Adrenal gland (tissue), 12 donors: ENCODE results near the gene EFHC1. TPM values are rescaled to one million over a fixed set of nuclear protein-coding genes. Genes with fewer than 3 reads are reported as not detected.
A peak's percentile ranks its signal among the peaks of the same experiment; 100 is the strongest.

Experiments used
- DNase-seq, 7 donors: peaks; one replicate each; pipeline ENCODE4 v3.0.0-alpha.2; 2019 to 2020
- H3K27ac ChIP-seq, 5 donors: fragments of 200-600 bp; sonication (generic) in 4 of 5; 1 replicate in 3 of 5; 2 replicates in 2 of 5; pipeline versions ENCODE4 v1.5.1 to v1.8.0; 2016 to 2020; ENCODE audit warnings: mild to moderate bottlenecking in 1 of 5
- H3K27me3 ChIP-seq: fragments of 200-600 bp; 2 replicates; pipeline ENCODE4 v1.8.0; 2021
- H3K36me3 ChIP-seq, 2 donors: fragments of 200-600 bp; replicated peaks in 1 of 2; 1 replicate in 1 of 2; 2 replicates in 1 of 2; pipeline versions ENCODE4 v1.5.1 to v1.8.0; 2018 to 2022
- H3K4me1 ChIP-seq, 2 donors: fragments of 200-600 bp; replicated peaks in 1 of 2; 1 replicate in 1 of 2; 2 replicates in 1 of 2; pipeline versions ENCODE4 v1.5.1 to v1.8.0; 2018 to 2021
- H3K4me3 ChIP-seq, 4 donors: fragments of 200-600 bp; sonication (generic) in 3 of 4; one replicate each; pipeline ENCODE4 v1.5.1; 2016 to 2018
- H3K9me3 ChIP-seq, 3 donors: fragments of 200-600 bp; sonication (generic) in 1 of 3; replicated peaks in 1 of 3; 1 replicate in 2 of 3; 2 replicates in 1 of 3; pipeline versions ENCODE4 v1.5.1 to v1.8.0; 2016 to 2021
- POLR2A ChIP-seq, 2 donors: fragments of 450-650 bp; IDR thresholded peaks; one replicate each; pipeline ENCODE4 v1.6.1; 2017; ENCODE audit warnings: antibody characterized with exemption in 2 of 2, mild to moderate bottlenecking in 2 of 2, moderate library complexity in 1 of 2
- WGBS, 4 donors: extraction: QIAGEN DNeasy Blood & Tissue Kit in 2 of 4; methylation state at CpG; one replicate each; pipeline versions ENCODE4 v1.1.5 to v1.1.7; 2013 to 2017; 5-methylcytosine and 5-hydroxymethylcytosine counted together
- intact Hi-C, 2 donors: fragments of 100-400 bp; cut with DNase I; formaldehyde crosslinking; loops; one replicate each; pipeline versions ENCODE4 v1.14.1 to v1.15.0; 2022 to 2023
- polyA plus RNA-seq, 3 donors: library from polyadenylated mRNA; stranded (reverse); fragments of 200-250 nt in 2 of 3; fragments of 350-450 nt in 1 of 3; fragmentation: Illumina TruSeq in 1 of 3; extraction: RNeasy Lipid Tissue Mini Kit (QIAGEN cat#74804) in 1 of 3; gene quantifications; one replicate each; pipeline ENCODE4 v1.2.3, GENCODE V29; 2013 to 2014
- total RNA-seq, 9 donors: library from RNA; depleted of rRNA in 4 of 9; stranded (reverse); fragments of >200 nt in 4 of 9; fragments of 120-200 nt in 1 of 9; fragmentation: NEBNext Ultra II Directional in 1 of 9; extraction: Animal tissue kit (Norgen Biotek cat#: 25700) in 1 of 9; gene quantifications; one replicate each; pipeline versions ENCODE4 v1.1.0 to v1.2.4, GENCODE V29; 2013 to 2023
- TF ChIP-seq, protein P1 (sequence below), 6 experiments: fragments of 450-650 bp in 4 of 6; fragments of 200-600 bp in 2 of 6; sonication (generic) in 1 of 6; IDR thresholded peaks; 1 replicate in 5 of 6; 2 replicates in 1 of 6; pipeline versions ENCODE4 v1.5.1 to v1.8.0; 2016 to 2021; ENCODE audit warnings: antibody characterized with exemption in 6 of 6, mild to moderate bottlenecking in 2 of 6, moderate library complexity in 1 of 6
- donor health status: healthy with polysubstance abuse.
- donor health status: Bipolar disorder and iron deficiency.
- donor health status: DM: yes; HTN: yes; CAD: no.
- donor health status: DM: no; HTN: no; CAD: no.
- donor health status: DM: no; HTN: no; CAD: no.
- donor health status: DM: yes; HTN: yes; CAD: no.

Gene EFHC1
- total and polyA plus RNA-seq, 12 donors, result 4.0 to 47.9 (median 16.8) TPM

DNA sequence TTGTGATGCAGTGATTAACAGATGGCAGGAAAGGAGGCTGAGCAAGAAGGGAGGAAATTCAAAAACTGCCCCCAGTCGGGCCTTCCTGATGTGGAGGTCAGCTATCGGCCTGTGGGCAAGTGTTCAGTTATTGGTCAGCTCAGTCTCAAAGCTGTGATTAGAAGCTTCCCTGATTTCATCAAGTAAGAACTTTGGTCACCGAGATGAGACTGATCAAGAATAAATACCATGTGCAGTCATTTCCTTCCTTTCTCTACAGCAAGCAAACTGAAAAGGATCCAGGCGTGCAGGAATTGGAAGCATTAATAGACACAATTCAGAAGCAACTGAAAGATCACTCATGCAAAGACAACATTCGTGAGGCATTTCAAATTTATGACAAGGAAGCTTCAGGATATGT is 69.7 kb downstream of the EFHC1 start:
- no peak for TF ChIP-seq POLR2A (IDR thresholded peaks at IDR 0.05)
- TF ChIP-seq, protein P1, sequence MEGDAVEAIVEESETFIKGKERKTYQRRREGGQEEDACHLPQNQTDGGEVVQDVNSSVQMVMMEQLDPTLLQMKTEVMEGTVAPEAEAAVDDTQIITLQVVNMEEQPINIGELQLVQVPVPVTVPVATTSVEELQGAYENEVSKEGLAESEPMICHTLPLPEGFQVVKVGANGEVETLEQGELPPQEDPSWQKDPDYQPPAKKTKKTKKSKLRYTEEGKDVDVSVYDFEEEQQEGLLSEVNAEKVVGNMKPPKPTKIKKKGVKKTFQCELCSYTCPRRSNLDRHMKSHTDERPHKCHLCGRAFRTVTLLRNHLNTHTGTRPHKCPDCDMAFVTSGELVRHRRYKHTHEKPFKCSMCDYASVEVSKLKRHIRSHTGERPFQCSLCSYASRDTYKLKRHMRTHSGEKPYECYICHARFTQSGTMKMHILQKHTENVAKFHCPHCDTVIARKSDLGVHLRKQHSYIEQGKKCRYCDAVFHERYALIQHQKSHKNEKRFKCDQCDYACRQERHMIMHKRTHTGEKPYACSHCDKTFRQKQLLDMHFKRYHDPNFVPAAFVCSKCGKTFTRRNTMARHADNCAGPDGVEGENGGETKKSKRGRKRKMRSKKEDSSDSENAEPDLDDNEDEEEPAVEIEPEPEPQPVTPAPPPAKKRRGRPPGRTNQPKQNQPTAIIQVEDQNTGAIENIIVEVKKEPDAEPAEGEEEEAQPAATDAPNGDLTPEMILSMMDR (IDR thresholded peaks at IDR 0.05), result no peak
- H3K9me3 ChIP-seq, result no peaks in the 10 kb centered on the region
- H3K27me3 ChIP-seq, result no peaks in the 10 kb centered on the region
- DNase-seq, result no peak
- no peak overlapping the region for H3K4me3 ChIP-seq
- no peak overlapping the region for H3K27ac ChIP-seq
- H3K36me3 ChIP-seq, result no peaks in the 10 kb centered on the region
- intact Hi-C loops, result no loop called here
- WGBS, 4 donors, result 64 to 77% (median 73%) methylated on average over 5 of the region's 5 CpGs
- H3K4me1 ChIP-seq, result no peaks in the 10 kb centered on the region

DNA sequence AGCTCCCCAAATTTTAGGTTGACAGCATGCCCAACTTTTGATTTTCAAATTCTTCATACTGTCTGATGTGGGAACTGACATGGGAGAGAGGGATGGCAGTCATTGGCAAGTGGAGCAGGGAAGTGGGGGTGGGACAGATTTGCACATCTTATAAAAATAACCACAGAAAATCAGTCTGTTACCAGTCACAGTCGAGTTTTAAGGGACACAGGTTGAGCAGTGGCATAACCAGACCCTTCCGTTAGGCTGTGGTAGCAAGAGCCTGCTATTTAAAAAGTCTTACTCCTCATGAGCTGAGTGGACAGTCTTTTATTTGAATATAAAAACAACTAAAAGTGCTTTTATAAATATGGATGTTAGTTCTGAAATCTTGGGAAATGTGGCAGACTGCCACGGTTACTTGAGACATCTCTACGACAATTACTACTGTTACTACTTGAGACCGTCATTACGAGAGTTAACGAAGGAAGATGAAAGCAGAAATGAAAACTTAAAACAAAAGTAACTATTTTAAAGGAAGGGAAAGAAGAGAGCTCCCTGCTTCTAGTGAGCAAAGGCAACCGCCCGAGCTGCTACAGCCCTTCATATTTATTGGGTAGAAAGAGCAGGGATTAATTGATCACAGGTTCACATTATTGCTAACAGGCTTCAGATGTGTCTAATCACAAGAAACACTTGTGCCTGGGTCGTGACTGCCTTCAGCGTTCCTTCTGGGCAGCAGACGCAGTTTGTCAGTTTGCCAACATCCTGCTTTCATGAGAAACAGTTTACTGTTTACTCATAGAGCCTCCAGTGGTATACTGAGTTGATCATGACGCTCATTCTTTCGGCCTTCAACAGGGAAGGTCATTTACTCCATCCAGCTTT is 71.3 kb downstream of the EFHC1 start:
- Histone ChIP-seq H3K9me3 (no peaks in the 10 kb centered on the region), H3K27me3 (no peaks in the 10 kb centered on the region), H3K4me3 (no peak overlapping the region), H3K27ac (no peak overlapping the region), H3K36me3 (no peaks in the 10 kb centered on the region), H3K4me1 (no peaks in the 10 kb centered on the region)
- 71 to 81% (median 76%) methylated on average over 14 of the region's 14 CpGs for WGBS, 4 donors
- intact Hi-C loops, result no loop called here
- peak in 2 of 7 donors; percentile 48 to 69 for DNase-seq
- TF ChIP-seq, protein P1 (IDR thresholded peaks at IDR 0.05), result no peak
- TF ChIP-seq POLR2A (IDR thresholded peaks at IDR 0.05), result no peak

DNA sequence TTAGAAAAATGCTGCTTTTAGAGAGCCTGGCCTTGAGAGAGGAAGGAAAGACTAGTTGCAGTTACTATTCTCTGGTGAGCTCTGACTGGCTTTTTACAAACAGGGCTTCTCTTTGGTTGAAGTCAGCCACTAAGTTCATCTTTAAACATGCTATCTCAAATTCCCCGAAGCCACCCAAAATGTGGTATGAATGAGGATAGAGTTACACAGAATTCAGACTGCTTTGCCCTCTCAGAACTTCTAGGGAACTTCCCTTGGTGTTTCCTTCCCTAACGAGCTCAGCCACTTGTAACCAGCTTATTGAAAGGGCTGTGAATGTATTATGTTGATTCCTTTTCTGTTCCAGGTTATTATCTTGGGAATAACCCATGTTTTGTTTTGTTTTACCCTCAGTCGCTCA is 73.5 kb downstream of the EFHC1 start:
- Histone ChIP-seq H3K27ac (no peak overlapping the region), H3K9me3 (no peaks in the 10 kb centered on the region), H3K36me3 (no peaks in the 10 kb centered on the region), H3K4me1 (no peaks in the 10 kb centered on the region), H3K4me3 (no peak overlapping the region), H3K27me3 (no peaks in the 10 kb centered on the region)
- intact Hi-C loops, result no loop called here
- WGBS, 4 donors, result 71 to 80% (median 74%) methylated on average over 3 of the region's 3 CpGs
- no peak for DNase-seq
- no peak for TF ChIP-seq POLR2A (IDR thresholded peaks at IDR 0.05)
- TF ChIP-seq, protein P1 (IDR thresholded peaks at IDR 0.05), result no peak

DNA sequence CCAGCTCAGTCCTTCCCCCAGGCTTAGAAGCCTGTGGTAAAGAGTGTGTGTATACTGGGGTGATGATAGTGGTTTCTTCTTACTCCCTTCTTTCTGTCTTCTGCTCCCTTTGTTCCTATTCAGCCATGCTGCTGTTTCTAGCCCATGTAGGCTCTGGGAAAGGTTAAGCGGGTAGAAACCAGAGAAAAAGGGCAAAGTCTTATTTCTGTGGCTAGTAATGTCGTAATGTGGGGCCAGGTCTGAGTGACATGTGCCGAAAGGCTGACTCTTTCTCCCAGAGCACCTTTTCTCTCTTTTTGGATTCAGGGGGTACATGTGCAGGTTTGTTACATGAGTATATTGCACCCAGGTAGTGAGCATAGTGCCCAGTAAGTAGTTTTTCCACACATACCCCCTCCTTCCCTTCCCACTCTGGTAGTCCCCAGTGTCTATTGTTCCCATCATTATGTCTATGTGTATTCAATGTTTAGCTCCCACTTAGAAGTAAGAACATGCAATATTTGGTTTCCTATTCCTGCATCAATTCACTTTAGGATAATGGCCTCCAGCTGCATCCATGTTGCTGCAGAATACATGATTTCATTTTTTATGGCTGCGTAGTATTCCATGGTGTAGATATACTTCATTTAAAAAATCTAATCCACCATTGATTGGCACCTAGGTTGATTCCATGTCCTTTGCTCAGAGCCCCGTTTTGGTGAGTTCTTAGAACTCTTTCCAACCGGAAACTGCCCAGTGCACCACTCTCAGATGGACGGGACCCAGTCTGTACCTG is 74.3 kb downstream of the EFHC1 start:
- no peak for DNase-seq
- no peaks in the 10 kb centered on the region for H3K9me3 ChIP-seq
- intact Hi-C loops, result no loop called here
- H3K4me3 ChIP-seq, result no peak overlapping the region
- WGBS, 4 donors, result 95 to 96% (median 96%) methylated on average over 7 of the region's 7 CpGs
- no peak overlapping the region for H3K27ac ChIP-seq
- H3K36me3 ChIP-seq, result no peaks in the 10 kb centered on the region
- no peaks in the 10 kb centered on the region for H3K27me3 ChIP-seq
- no peaks in the 10 kb centered on the region for H3K4me1 ChIP-seq
- TF ChIP-seq, protein P1 (IDR thresholded peaks at IDR 0.05), result no peak
- no peak for TF ChIP-seq POLR2A (IDR thresholded peaks at IDR 0.05)
